SK-N-SH treated with all-trans-retinoic acid at 6 μM for 48 hours (cell line): ENCODE results near the gene TLNRD1.

Experiments used
- ATAC-seq: fragments of 200-7000 bp; cut with Tn5 transposase; 3 replicates; pipeline ENCODE4 v1.9.1; 2020; ENCODE audit warnings: mild to moderate bottlenecking, moderate library complexity
- ARNTL ChIP-seq: fragments of 450-650 bp; formaldehyde crosslinking; IDR thresholded peaks from 2 replicates; pipeline ENCODE4 v1.5.0; 2020; ENCODE audit warnings: low read depth, mild to moderate bottlenecking, moderate library complexity, borderline replicate concordance
- BACH2 ChIP-seq: fragments of 250-450 bp; sonication (Bioruptor Pico); IDR thresholded peaks from 2 replicates; pipeline ENCODE4 v1.9.0; 2021; ENCODE audit warnings: mild to moderate bottlenecking, borderline replicate concordance
- ISL1 ChIP-seq: fragments of 250-450 bp; sonication (Bioruptor Pico); IDR thresholded peaks from 2 replicates; pipeline ENCODE4 v2.1.2; 2022; ENCODE audit warnings: mild to moderate bottlenecking, moderate library complexity
- RARB ChIP-seq: fragments of 250-450 bp; sonication (Bioruptor Pico); IDR thresholded peaks from 2 replicates; pipeline ENCODE4 v1.8.0; 2021; ENCODE audit warnings: mild to moderate bottlenecking, moderate library complexity
- SNAI2 ChIP-seq: fragments of 250-450 bp; sonication (Bioruptor Pico); IDR thresholded peaks from 2 replicates; pipeline ENCODE4 v1.5.0; 2020; ENCODE audit warnings: mild to moderate bottlenecking, moderate library complexity
- ZC3H10 ChIP-seq: fragments of 250-450 bp; sonication (Bioruptor Pico); IDR thresholded peaks from 2 replicates; pipeline ENCODE4 v1.5.1; 2021; ENCODE audit warnings: mild to moderate bottlenecking, moderate library complexity
- ZNF565 ChIP-seq: fragments of 450-650 bp; formaldehyde crosslinking; conservative IDR thresholded peaks from 2 replicates; pipeline ENCODE4 v1.5.0; 2020; ENCODE audit warnings: low read depth, mild to moderate bottlenecking, moderate library complexity
- ZNF8 ChIP-seq: fragments of 450-650 bp; formaldehyde crosslinking; IDR thresholded peaks from 2 replicates; pipeline ENCODE4 v1.5.0; 2020; ENCODE audit warnings: mild to moderate bottlenecking, moderate library complexity
- TF ChIP-seq, protein P1 (sequence below): fragments of 250-450 bp; sonication (Bioruptor Pico); IDR thresholded peaks from 2 replicates; pipeline ENCODE4 v1.8.0; 2020; ENCODE audit warnings: mild to moderate bottlenecking, moderate library complexity, borderline replicate concordance
- TF ChIP-seq, protein P2 (sequence below): fragments of 250-450 bp; sonication (Bioruptor Pico); IDR thresholded peaks from 2 replicates; pipeline ENCODE4 v1.5.1; 2021; ENCODE audit warnings: mild to moderate bottlenecking, moderate library complexity

The TLNRD1 gene

DNA sequence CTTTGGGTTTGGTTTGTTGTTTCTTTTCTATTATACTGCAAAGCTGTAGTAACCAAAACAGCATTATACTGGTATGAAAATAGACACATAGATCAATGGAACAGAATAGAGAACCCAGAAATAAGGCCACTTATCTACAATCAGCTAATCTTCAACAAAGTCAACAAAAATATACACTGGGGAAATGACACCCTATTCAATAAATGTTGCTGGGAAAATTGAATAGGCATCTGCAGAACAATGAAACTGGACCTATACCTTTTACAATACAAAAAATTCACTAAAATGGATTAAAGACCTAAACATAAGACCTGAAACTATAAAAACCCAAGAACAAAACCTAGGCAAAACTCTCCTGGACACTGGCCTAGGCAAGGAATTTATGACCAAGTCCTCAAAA, 52.9 kb downstream of the TLNRD1 start:
- TF ChIP-seq, protein P1, sequence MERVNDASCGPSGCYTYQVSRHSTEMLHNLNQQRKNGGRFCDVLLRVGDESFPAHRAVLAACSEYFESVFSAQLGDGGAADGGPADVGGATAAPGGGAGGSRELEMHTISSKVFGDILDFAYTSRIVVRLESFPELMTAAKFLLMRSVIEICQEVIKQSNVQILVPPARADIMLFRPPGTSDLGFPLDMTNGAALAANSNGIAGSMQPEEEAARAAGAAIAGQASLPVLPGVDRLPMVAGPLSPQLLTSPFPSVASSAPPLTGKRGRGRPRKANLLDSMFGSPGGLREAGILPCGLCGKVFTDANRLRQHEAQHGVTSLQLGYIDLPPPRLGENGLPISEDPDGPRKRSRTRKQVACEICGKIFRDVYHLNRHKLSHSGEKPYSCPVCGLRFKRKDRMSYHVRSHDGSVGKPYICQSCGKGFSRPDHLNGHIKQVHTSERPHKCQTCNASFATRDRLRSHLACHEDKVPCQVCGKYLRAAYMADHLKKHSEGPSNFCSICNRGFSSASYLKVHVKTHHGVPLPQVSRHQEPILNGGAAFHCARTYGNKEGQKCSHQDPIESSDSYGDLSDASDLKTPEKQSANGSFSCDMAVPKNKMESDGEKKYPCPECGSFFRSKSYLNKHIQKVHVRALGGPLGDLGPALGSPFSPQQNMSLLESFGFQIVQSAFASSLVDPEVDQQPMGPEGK (CRISPR knock-in tag) = no peak
- TF ChIP-seq, protein P2, sequence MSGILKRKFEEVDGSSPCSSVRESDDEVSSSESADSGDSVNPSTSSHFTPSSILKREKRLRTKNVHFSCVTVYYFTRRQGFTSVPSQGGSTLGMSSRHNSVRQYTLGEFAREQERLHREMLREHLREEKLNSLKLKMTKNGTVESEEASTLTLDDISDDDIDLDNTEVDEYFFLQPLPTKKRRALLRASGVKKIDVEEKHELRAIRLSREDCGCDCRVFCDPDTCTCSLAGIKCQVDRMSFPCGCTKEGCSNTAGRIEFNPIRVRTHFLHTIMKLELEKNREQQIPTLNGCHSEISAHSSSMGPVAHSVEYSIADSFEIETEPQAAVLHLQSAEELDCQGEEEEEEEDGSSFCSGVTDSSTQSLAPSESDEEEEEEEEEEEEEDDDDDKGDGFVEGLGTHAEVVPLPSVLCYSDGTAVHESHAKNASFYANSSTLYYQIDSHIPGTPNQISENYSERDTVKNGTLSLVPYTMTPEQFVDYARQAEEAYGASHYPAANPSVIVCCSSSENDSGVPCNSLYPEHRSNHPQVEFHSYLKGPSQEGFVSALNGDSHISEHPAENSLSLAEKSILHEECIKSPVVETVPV (CRISPR knock-in tag) = no peak
- TF ChIP-seq ARNTL = no peak
- no peak for TF ChIP-seq ZNF565
- no peak for TF ChIP-seq BACH2 (CRISPR knock-in tag)
- TF ChIP-seq RARB (CRISPR knock-in tag) = no peak
- TF ChIP-seq ZNF8 (CRISPR knock-in tag) = no peak
- no peak for TF ChIP-seq SNAI2 (CRISPR knock-in tag)
- no peak for TF ChIP-seq ISL1 (CRISPR knock-in tag)
- TF ChIP-seq ZC3H10 (CRISPR knock-in tag) = no peak
- no peak for ATAC-seq

DNA sequence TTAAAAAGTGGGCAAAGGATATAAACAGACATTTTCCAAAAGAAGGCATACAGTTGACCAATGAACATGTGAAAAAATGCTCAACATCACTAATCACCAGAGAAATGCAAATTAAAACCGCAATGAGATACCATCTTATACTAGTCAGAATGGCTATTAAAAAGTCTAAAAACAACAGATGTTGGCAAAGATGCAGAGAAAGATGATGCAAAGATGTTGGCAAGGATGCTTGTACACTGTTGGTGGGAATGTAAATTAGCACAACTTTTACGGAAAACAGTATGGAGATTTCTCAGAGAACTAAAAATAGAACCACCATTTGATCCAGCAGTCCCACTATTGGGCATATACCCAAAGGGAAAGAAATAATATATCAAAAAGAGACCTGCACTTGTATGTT, 53.5 kb downstream of the TLNRD1 start:
- no peak for TF ChIP-seq ZC3H10 (CRISPR knock-in tag)
- ATAC-seq = no peak
